ENCODE results near the gene PARVB.

- TF ChIP-seq ZNF274 (IDR thresholded peaks at IDR 0.05; ENCODE audit: borderline replicate concordance, low read depth, low read length) (no peak), E2F6 (IDR thresholded peaks at IDR 0.05; ENCODE audit: borderline replicate concordance in 1 of 2, extremely low read depth in 1 of 2, insufficient read depth in 1 of 2, insufficient read length in 1 of 2, low read depth in 1 of 2, low read length in 1 of 2, poor library complexity in 1 of 2, severe bottlenecking in 1 of 2) (no peak), CHD2 (IDR thresholded peaks at IDR 0.05; ENCODE audit: low read depth, low read length) (no peak), RAD51 (IDR thresholded peaks at IDR 0.05; ENCODE audit: borderline replicate concordance, low read depth) (no peak), CREB1 (IDR thresholded peaks at IDR 0.05) (no peak), CREB1 (CRISPR knock-in tag; IDR thresholded peaks at IDR 0.05) (no peak), ILF3 (IDR thresholded peaks at IDR 0.05; ENCODE audit: borderline replicate concordance) (no peak), NBN (IDR thresholded peaks at IDR 0.05; ENCODE audit: low read depth) (no peak), SMAD1 (IDR thresholded peaks at IDR 0.05; ENCODE audit: low read depth, low read length, partially characterized antibody) (no peak), CBX2 (IDR thresholded peaks at IDR 0.05; ENCODE audit: insufficient read depth, low read length, poor library complexity, severe bottlenecking) (no peak), TSHZ1 (CRISPR knock-in tag; IDR thresholded peaks at IDR 0.05) (no peak)
Observed at GRCh38 chr22:44103735-44104480, 79.8 kb downstream of the PARVB start.
